Upper lobe of right lung (tissue), 1 donor: Measurements from ENCODE around the gene HERC2. TPM values are rescaled to one million over a fixed set of nuclear protein-coding genes. Genes with fewer than 3 reads are reported as not detected.
"Not testable (repeated sequence)": the region's sequence is repeated elsewhere in the genome, so short reads cannot be mapped to it uniquely, and the experiment has no call there.

Source experiments
- ATAC-seq: fragments of 200-7000 bp; cut with Tn5 transposase; one replicate; pipeline ENCODE4 v1.9.1; 2020; ENCODE audit warnings: mild to moderate bottlenecking, moderate library complexity
- DNase-seq: peaks from one replicate; pipeline ENCODE4 v3.0.0-alpha.2; 2020
- H3K27ac ChIP-seq: fragments of 200-600 bp; one replicate; pipeline ENCODE4 v1.8.0; 2022
- H3K27me3 ChIP-seq: fragments of 200-600 bp; one replicate; pipeline ENCODE4 v1.8.0; 2022; ENCODE audit warnings: mild to moderate bottlenecking
- H3K36me3 ChIP-seq: fragments of 200-600 bp; one replicate; pipeline ENCODE4 v1.8.0; 2022
- H3K4me1 ChIP-seq: fragments of 200-600 bp; one replicate; pipeline ENCODE4 v1.8.0; 2022
- H3K4me3 ChIP-seq: fragments of 200-600 bp; one replicate; pipeline ENCODE4 v1.8.0; 2022; ENCODE audit warnings: mild to moderate bottlenecking
- H3K9me3 ChIP-seq: fragments of 200-600 bp; one replicate; pipeline ENCODE4 v1.8.0; 2022
- CTCF ChIP-seq: fragments of 200-600 bp; IDR thresholded peaks from one replicate; pipeline ENCODE4 v1.8.0; 2022; ENCODE audit warnings: antibody characterized with exemption
- intact Hi-C: fragments of 100-400 bp; cut with DNase I; formaldehyde crosslinking; loops from one replicate; pipeline ENCODE4 v1.11.0; 2022
- total RNA-seq: library from RNA; stranded (reverse); fragmentation: NEBNext Ultra II Directional; extraction: Animal tissue kit (Norgen Biotek cat#: 25700); gene quantifications from one replicate; pipeline ENCODE4 v1.2.1, GENCODE V29; 2021
- donor health status: DM: no; HTN: yes; CAD: no; lungs with severe emphysema.

HERC2 gene
- total RNA-seq, 1 donor from 2014 or later: 56.9 TPM

- H3K27me3 ChIP-seq: no peaks in the 10 kb centered on the region
- no peak for TF ChIP-seq CTCF
- H3K27ac ChIP-seq: no peak overlapping the region
- intact Hi-C loops: no loop called here
- no peaks in the 10 kb centered on the region for H3K4me1 ChIP-seq
- H3K36me3 ChIP-seq: peaks cover 55% of the 10 kb centered on the region
- DNase-seq: no peak
- no peak overlapping the region for H3K4me3 ChIP-seq
- no peak for ATAC-seq
- H3K9me3 ChIP-seq: no peaks in the 10 kb centered on the region
Observed at GRCh38 chr15:28147801-28148200, 174.2 kb downstream of the HERC2 start.

GRCh38 chr15:28145419-28145818 lies 176.6 kb downstream of the HERC2 start:
- H3K9me3 ChIP-seq, intact Hi-C loops, ATAC-seq: not testable (repeated sequence)

GRCh38 chr15:28140062-28140461 lies 181.9 kb downstream of the HERC2 start:
- ATAC-seq (no peak), DNase-seq (no peak)
- Histone ChIP-seq H3K4me3 (no peak overlapping the region), H3K27ac (no peak overlapping the region), H3K9me3 (no peaks in the 10 kb centered on the region), H3K4me1 (no peaks in the 10 kb centered on the region), H3K36me3 (peaks cover 57% of the 10 kb centered on the region), H3K27me3 (no peaks in the 10 kb centered on the region)
- intact Hi-C loops: no loop called here
- TF ChIP-seq CTCF: no peak

More at GRCh38 chr15:28145419-28145818, 176.6 kb downstream of the HERC2 start:
- H3K27ac ChIP-seq, DNase-seq, H3K27me3 ChIP-seq, H3K4me3 ChIP-seq, H3K4me1 ChIP-seq: not testable (repeated sequence)
- peaks cover 66% of the 10 kb centered on the region for H3K36me3 ChIP-seq

- H3K4me3 ChIP-seq, H3K4me1 ChIP-seq, H3K9me3 ChIP-seq, intact Hi-C loops, H3K27ac ChIP-seq, DNase-seq, ATAC-seq, H3K27me3 ChIP-seq: not testable (repeated sequence)
- peaks cover 43% of the 10 kb centered on the region for H3K36me3 ChIP-seq
Observed at GRCh38 chr15:28137408-28138039, 184.5 kb downstream of the HERC2 start.

GRCh38 chr15:28136236-28136904 lies 185.6 kb downstream of the HERC2 start:
- H3K27ac ChIP-seq, H3K4me1 ChIP-seq, H3K4me3 ChIP-seq, DNase-seq, H3K27me3 ChIP-seq, intact Hi-C loops, H3K9me3 ChIP-seq: not testable (repeated sequence)
- ATAC-seq: peak; percentile 55
- peaks cover 45% of the 10 kb centered on the region for H3K36me3 ChIP-seq

- H3K9me3 ChIP-seq: no peaks in the 10 kb centered on the region
- intact Hi-C loops: no loop called here
- H3K4me1 ChIP-seq: no peaks in the 10 kb centered on the region
- no peak for DNase-seq
- no peaks in the 10 kb centered on the region for H3K27me3 ChIP-seq
- no peak for ATAC-seq
- no peak overlapping the region for H3K4me3 ChIP-seq
- no peak for TF ChIP-seq CTCF
- peaks cover 39% of the 10 kb centered on the region for H3K36me3 ChIP-seq
- no peak overlapping the region for H3K27ac ChIP-seq
Observed at GRCh38 chr15:28133281-28133680, 188.7 kb downstream of the HERC2 start.

- no peak for TF ChIP-seq CTCF
- ATAC-seq (no peak), DNase-seq (no peak)
- Histone ChIP-seq H3K36me3 (peaks cover 39% of the 10 kb centered on the region), H3K4me3 (no peak overlapping the region), H3K27ac (no peak overlapping the region), H3K9me3 (no peaks in the 10 kb centered on the region), H3K27me3 (no peaks in the 10 kb centered on the region), H3K4me1 (no peaks in the 10 kb centered on the region)
- intact Hi-C loops: no loop called here
Observed at GRCh38 chr15:28132524-28133275, 189.3 kb downstream of the HERC2 start.
